ENCODE results near the gene ANKS1B. TPM values are rescaled to one million over a fixed set of nuclear protein-coding genes. Genes with fewer than 3 reads are reported as not detected.

Gene ANKS1B
- total and polyA plus RNA-seq, 3 experiments from 2014 or later = 0.39 to 0.60 TPM; not detected in 1

- ChIA-PET CTCF (no interaction called here), POLR2A (no interaction called here)
- no peak overlapping the region for H3K4me3 ChIP-seq (ENCODE audit: low read length)
- DNase-seq = no peak
- Mint-ChIP-seq H3K9me3 (peaks cover 0 to 3% (median 0%) of the 10 kb centered on the region in 5 donors), H3K36me3 (no peaks in the 10 kb centered on the region), H3K27ac (no peak overlapping the region), H3K4me1 (no peaks in the 10 kb centered on the region), H3K4me3 (no peak overlapping the region), H3K27me3 (peaks cover 27 to 56% of the 10 kb centered on the region in 2 donors)
- no peaks in the 10 kb centered on the region for H3K9me3 ChIP-seq (ENCODE audit: low read length)
- H3K36me3 ChIP-seq (ENCODE audit: insufficient read depth, low read length) = no peaks in the 10 kb centered on the region
- H3K27ac ChIP-seq (ENCODE audit: low read depth, low read length) = no peak overlapping the region
- H3K4me1 ChIP-seq (ENCODE audit: insufficient read depth, low read length) = no peaks in the 10 kb centered on the region
- peaks cover 7% of the 10 kb centered on the region for H3K27me3 ChIP-seq (ENCODE audit: insufficient read depth, low read length, poor library complexity, severe bottlenecking)
These were observed 1090.2 kb downstream of the ANKS1B start for GRCh38 chr12:98894412-98895085.

- Histone ChIP-seq H3K4me3 (ENCODE audit: low read length) (no peak overlapping the region), H3K27me3 (ENCODE audit: insufficient read depth, low read length, poor library complexity, severe bottlenecking) (peaks cover 7% of the 10 kb centered on the region), H3K9me3 (ENCODE audit: low read length) (no peaks in the 10 kb centered on the region), H3K27ac (ENCODE audit: low read depth, low read length) (no peak overlapping the region), H3K4me1 (ENCODE audit: insufficient read depth, low read length) (no peaks in the 10 kb centered on the region), H3K36me3 (ENCODE audit: insufficient read depth, low read length) (no peaks in the 10 kb centered on the region)
- ChIA-PET CTCF (no interaction called here), POLR2A (no interaction called here)
- H3K4me1 Mint-ChIP-seq = no peaks in the 10 kb centered on the region
- no peak overlapping the region for H3K4me3 Mint-ChIP-seq
- DNase-seq = no peak
- peaks cover 28 to 58% of the 10 kb centered on the region in 2 donors for H3K27me3 Mint-ChIP-seq
- no peaks in the 10 kb centered on the region for H3K36me3 Mint-ChIP-seq
- peaks cover 0 to 3% (median 0%) of the 10 kb centered on the region in 5 donors for H3K9me3 Mint-ChIP-seq
- no peak overlapping the region for H3K27ac Mint-ChIP-seq
These were observed 1090.9 kb downstream of the ANKS1B start for GRCh38 chr12:98893675-98894411.

GRCh38 chr12:98893126-98893674 is 1091.5 kb downstream of the ANKS1B start:
- no peaks in the 10 kb centered on the region for H3K4me1 Mint-ChIP-seq
- CTCF ChIA-PET = no interaction called here

GRCh38 chr12:98885778-98886177 is 1099.0 kb downstream of the ANKS1B start:
- ChIA-PET POLR2A (no interaction called here), CTCF (no interaction called here)
- no peaks in the 10 kb centered on the region for H3K9me3 ChIP-seq (ENCODE audit: low read length)
- H3K4me3 ChIP-seq (ENCODE audit: low read length) = no peak overlapping the region
- peaks cover 3% of the 10 kb centered on the region for H3K27me3 ChIP-seq (ENCODE audit: insufficient read depth, low read length, poor library complexity, severe bottlenecking)
- H3K27ac ChIP-seq (ENCODE audit: low read depth, low read length) = no peak overlapping the region
- Mint-ChIP-seq H3K36me3 (no peaks in the 10 kb centered on the region), H3K9me3 (peaks cover 0 to 2% (median 0%) of the 10 kb centered on the region in 5 donors), H3K27ac (no peak overlapping the region), H3K4me1 (no peaks in the 10 kb centered on the region), H3K27me3 (peaks cover 3 to 27% of the 10 kb centered on the region in 2 donors), H3K4me3 (no peak overlapping the region)
- H3K36me3 ChIP-seq (ENCODE audit: insufficient read depth, low read length) = no peaks in the 10 kb centered on the region
- no peaks in the 10 kb centered on the region for H3K4me1 ChIP-seq (ENCODE audit: insufficient read depth, low read length)
- DNase-seq = no peak

More at GRCh38 chr12:98893126-98893674, 1091.5 kb downstream of the ANKS1B start:
- no peak for DNase-seq
- H3K4me3 Mint-ChIP-seq = no peak overlapping the region
- H3K9me3 Mint-ChIP-seq = peaks cover 0 to 4% (median 0%) of the 10 kb centered on the region in 5 donors
- no peaks in the 10 kb centered on the region for H3K4me1 ChIP-seq (ENCODE audit: insufficient read depth, low read length)
- POLR2A ChIA-PET = no interaction called here
- H3K27me3 ChIP-seq (ENCODE audit: insufficient read depth, low read length, poor library complexity, severe bottlenecking) = peaks cover 7% of the 10 kb centered on the region
- no peaks in the 10 kb centered on the region for H3K36me3 ChIP-seq (ENCODE audit: insufficient read depth, low read length)
- H3K9me3 ChIP-seq (ENCODE audit: low read length) = no peaks in the 10 kb centered on the region
- H3K27ac ChIP-seq (ENCODE audit: low read depth, low read length) = no peak overlapping the region
- no peak overlapping the region for H3K27ac Mint-ChIP-seq
- H3K27me3 Mint-ChIP-seq = peaks cover 28 to 64% of the 10 kb centered on the region in 2 donors
- no peak overlapping the region for H3K4me3 ChIP-seq (ENCODE audit: low read length)
- H3K36me3 Mint-ChIP-seq = no peaks in the 10 kb centered on the region

- Mint-ChIP-seq H3K27ac (no peak overlapping the region), H3K4me3 (no peak overlapping the region), H3K9me3 (peaks cover 0 to under 1% (median 0%) of the 10 kb centered on the region in 5 donors), H3K27me3 (peaks cover 0 to 31% of the 10 kb centered on the region in 2 donors), H3K36me3 (no peaks in the 10 kb centered on the region), H3K4me1 (no peaks in the 10 kb centered on the region)
- H3K36me3 ChIP-seq (ENCODE audit: insufficient read depth, low read length) = no peaks in the 10 kb centered on the region
- POLR2A ChIA-PET = no interaction called here
- no peaks in the 10 kb centered on the region for H3K27me3 ChIP-seq (ENCODE audit: insufficient read depth, low read length, poor library complexity, severe bottlenecking)
- no peak overlapping the region for H3K27ac ChIP-seq (ENCODE audit: low read depth, low read length)
- CTCF ChIA-PET = no interaction called here
- DNase-seq = no peak
- H3K4me3 ChIP-seq (ENCODE audit: low read length) = no peak overlapping the region
- no peaks in the 10 kb centered on the region for H3K4me1 ChIP-seq (ENCODE audit: insufficient read depth, low read length)
- no peaks in the 10 kb centered on the region for H3K9me3 ChIP-seq (ENCODE audit: low read length)
These were observed 1101.5 kb downstream of the ANKS1B start for GRCh38 chr12:98883231-98883630.

GRCh38 chr12:98882526-98882925 is 1102.2 kb downstream of the ANKS1B start:
- Mint-ChIP-seq H3K4me3 (no peak overlapping the region), H3K4me1 (no peaks in the 10 kb centered on the region), H3K9me3 (no peaks in the 10 kb centered on the region), H3K36me3 (no peaks in the 10 kb centered on the region), H3K27me3 (peaks cover 0 to 29% of the 10 kb centered on the region in 2 donors), H3K27ac (no peak overlapping the region)
- CTCF ChIA-PET = no interaction called here
- no peak for DNase-seq
- Histone ChIP-seq H3K4me1 (ENCODE audit: insufficient read depth, low read length) (no peaks in the 10 kb centered on the region), H3K27ac (ENCODE audit: low read depth, low read length) (no peak overlapping the region), H3K36me3 (ENCODE audit: insufficient read depth, low read length) (no peaks in the 10 kb centered on the region), H3K27me3 (ENCODE audit: insufficient read depth, low read length, poor library complexity, severe bottlenecking) (no peaks in the 10 kb centered on the region), H3K9me3 (ENCODE audit: low read length) (no peaks in the 10 kb centered on the region), H3K4me3 (ENCODE audit: low read length) (no peak overlapping the region)
- POLR2A ChIA-PET = no interaction called here

GRCh38 chr12:98873776-98874175 is 1111.0 kb downstream of the ANKS1B start:
- no peaks in the 10 kb centered on the region for H3K36me3 Mint-ChIP-seq
- no peak overlapping the region for H3K4me3 Mint-ChIP-seq
- no peak for DNase-seq
- H3K27ac Mint-ChIP-seq = no peak overlapping the region
- no peaks in the 10 kb centered on the region for H3K27me3 ChIP-seq (ENCODE audit: insufficient read depth, low read length, poor library complexity, severe bottlenecking)
- no peaks in the 10 kb centered on the region for H3K9me3 ChIP-seq (ENCODE audit: low read length)
- ChIA-PET CTCF (no interaction called here), POLR2A (no interaction called here)
- H3K4me1 Mint-ChIP-seq = peaks cover 0 to 8% (median 4%) of the 10 kb centered on the region in 3 donors
- H3K36me3 ChIP-seq (ENCODE audit: insufficient read depth, low read length) = no peaks in the 10 kb centered on the region
- no peak overlapping the region for H3K27ac ChIP-seq (ENCODE audit: low read depth, low read length)
- H3K4me3 ChIP-seq (ENCODE audit: low read length) = no peak overlapping the region
- H3K27me3 Mint-ChIP-seq = peaks cover 0 to 15% of the 10 kb centered on the region in 2 donors
- H3K9me3 Mint-ChIP-seq = no peaks in the 10 kb centered on the region
- H3K4me1 ChIP-seq (ENCODE audit: insufficient read depth, low read length) = no peaks in the 10 kb centered on the region

GRCh38 chr12:98870504-98870903 is 1114.2 kb downstream of the ANKS1B start:
- DNase-seq = no peak
- H3K36me3 Mint-ChIP-seq = no peaks in the 10 kb centered on the region
- peaks cover 0 to 6% (median 0%) of the 10 kb centered on the region in 5 donors for H3K9me3 Mint-ChIP-seq
- no peaks in the 10 kb centered on the region for H3K4me1 ChIP-seq (ENCODE audit: insufficient read depth, low read length)
- H3K27me3 ChIP-seq (ENCODE audit: insufficient read depth, low read length, poor library complexity, severe bottlenecking) = no peaks in the 10 kb centered on the region
- no peak overlapping the region for H3K4me3 ChIP-seq (ENCODE audit: low read length)
- H3K27me3 Mint-ChIP-seq = peaks cover 0 to 12% of the 10 kb centered on the region in 2 donors
- no peaks in the 10 kb centered on the region for H3K36me3 ChIP-seq (ENCODE audit: insufficient read depth, low read length)
- H3K27ac Mint-ChIP-seq = no peak overlapping the region
- no peak overlapping the region for H3K27ac ChIP-seq (ENCODE audit: low read depth, low read length)
- no peaks in the 10 kb centered on the region for H3K9me3 ChIP-seq (ENCODE audit: low read length)
- H3K4me3 Mint-ChIP-seq = no peak overlapping the region
- CTCF ChIA-PET = no interaction called here
- peaks cover 0 to 8% (median 4%) of the 10 kb centered on the region in 3 donors for H3K4me1 Mint-ChIP-seq
- POLR2A ChIA-PET = no interaction called here
